GM21447 (cell line): ENCODE measurements around the gene DDIT3.
"Not testable (repeated sequence)": the region's sequence is repeated elsewhere in the genome, so short reads cannot be mapped to it uniquely, and the experiment has no call there.

Experiments used
- ATAC-seq: cut with Tn5 transposase; IDR thresholded peaks from one replicate; pipeline ENCODE4 v1.9.1; 2021; ENCODE audit not compliant: unreplicated experiment

DDIT3 gene

GRCh38 chr12:57514246-57514645, 6.1 kb downstream of the DDIT3 start:
- not testable (repeated sequence) for ATAC-seq

- ATAC-seq, result not testable (repeated sequence)
Measured at GRCh38 chr12:57513677-57514076, 6.6 kb downstream of the DDIT3 start.

- ATAC-seq, result no peak
Measured at GRCh38 chr12:57513266-57513665, 7.0 kb downstream of the DDIT3 start.

GRCh38 chr12:57512665-57513064, 7.6 kb downstream of the DDIT3 start:
- ATAC-seq, result no peak

GRCh38 chr12:57511588-57512325, 8.6 kb downstream of the DDIT3 start:
- ATAC-seq, result no peak

- no peak for ATAC-seq
Measured at GRCh38 chr12:57511161-57511560, 9.2 kb downstream of the DDIT3 start.

- not testable (repeated sequence) for ATAC-seq
Measured at GRCh38 chr12:57507796-57508195, 12.5 kb downstream of the DDIT3 start.

GRCh38 chr12:57506541-57506940, 13.8 kb downstream of the DDIT3 start:
- not testable (repeated sequence) for ATAC-seq

GRCh38 chr12:57502311-57502969, 17.9 kb downstream of the DDIT3 start:
- ATAC-seq, result not testable (repeated sequence)

- no peak for ATAC-seq
Measured at GRCh38 chr12:57500213-57500612, 20.1 kb downstream of the DDIT3 start.

- no peak for ATAC-seq
Measured at GRCh38 chr12:57498571-57498970, 21.7 kb downstream of the DDIT3 start.

GRCh38 chr12:57498132-57498502, 22.2 kb downstream of the DDIT3 start:
- ATAC-seq, result no peak

- no peak for ATAC-seq
Measured at GRCh38 chr12:57497223-57498131, 22.8 kb downstream of the DDIT3 start.

- ATAC-seq, result no peak
Measured at GRCh38 chr12:57496822-57497221, 23.5 kb downstream of the DDIT3 start.

- ATAC-seq, result not testable (repeated sequence)
Measured at GRCh38 chr12:57495051-57495701, 25.1 kb downstream of the DDIT3 start.

- no peak for ATAC-seq
Measured at GRCh38 chr12:57491393-57492280, 28.7 kb downstream of the DDIT3 start.

GRCh38 chr12:57490126-57490525, 30.2 kb downstream of the DDIT3 start:
- ATAC-seq, result no peak

- ATAC-seq, result no peak
Measured at GRCh38 chr12:57489157-57489641, 31.1 kb downstream of the DDIT3 start.

- no peak for ATAC-seq
Measured at GRCh38 chr12:57488402-57489156, 31.7 kb downstream of the DDIT3 start.
